ENCODE data around the gene BMP7.
"Not testable (repeated sequence)": the region's sequence is repeated elsewhere in the genome, so short reads cannot be mapped to it uniquely, and the experiment has no call there.

The BMP7 gene

GRCh38 chr20:57287901-57288300 is 21.5 kb upstream of the BMP7 start:
- DNase-seq (ENCODE audit: low spot score), result no peak

- DNase-seq (ENCODE audit: low spot score), result no peak
Observed at GRCh38 chr20:57287007-57287880, 20.8 kb upstream of the BMP7 start.

DNA sequence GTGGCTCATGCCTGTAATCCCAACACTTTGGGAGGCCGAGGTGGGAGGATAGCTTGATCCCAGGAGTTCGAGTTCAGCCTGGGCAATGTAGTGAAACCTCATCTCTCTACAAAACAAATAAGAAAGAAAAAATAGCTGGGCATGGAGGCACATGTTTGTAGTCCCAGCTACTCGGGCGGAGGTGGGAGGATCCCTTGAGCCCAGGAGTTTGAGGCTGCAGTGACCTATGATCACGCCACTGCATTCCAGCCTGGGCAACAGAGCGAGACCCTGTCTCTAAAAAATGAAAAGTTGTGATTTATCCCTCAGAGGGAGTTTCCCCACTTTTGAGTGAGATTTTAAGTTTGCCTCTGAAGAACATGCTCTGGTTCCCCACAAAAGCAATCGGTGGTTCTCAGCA is 17.4 kb upstream of the BMP7 start:
- no peak for DNase-seq (ENCODE audit: low spot score)

- no peak for DNase-seq (ENCODE audit: low spot score)
Observed at GRCh38 chr20:57282670-57283361, 16.4 kb upstream of the BMP7 start.

GRCh38 chr20:57281900-57282299 is 15.5 kb upstream of the BMP7 start:
- DNase-seq (ENCODE audit: low spot score), result no peak

GRCh38 chr20:57280221-57280620 is 13.8 kb upstream of the BMP7 start:
- DNase-seq (ENCODE audit: low spot score), result no peak

- not testable (repeated sequence) for DNase-seq (ENCODE audit: low spot score)
Observed at GRCh38 chr20:57279548-57279947, 13.1 kb upstream of the BMP7 start.

GRCh38 chr20:57278457-57278856 is 12.0 kb upstream of the BMP7 start:
- no peak for DNase-seq (ENCODE audit: low spot score)

- no peak for DNase-seq (ENCODE audit: low spot score)
Observed at GRCh38 chr20:57277398-57278105, 11.1 kb upstream of the BMP7 start.

DNA sequence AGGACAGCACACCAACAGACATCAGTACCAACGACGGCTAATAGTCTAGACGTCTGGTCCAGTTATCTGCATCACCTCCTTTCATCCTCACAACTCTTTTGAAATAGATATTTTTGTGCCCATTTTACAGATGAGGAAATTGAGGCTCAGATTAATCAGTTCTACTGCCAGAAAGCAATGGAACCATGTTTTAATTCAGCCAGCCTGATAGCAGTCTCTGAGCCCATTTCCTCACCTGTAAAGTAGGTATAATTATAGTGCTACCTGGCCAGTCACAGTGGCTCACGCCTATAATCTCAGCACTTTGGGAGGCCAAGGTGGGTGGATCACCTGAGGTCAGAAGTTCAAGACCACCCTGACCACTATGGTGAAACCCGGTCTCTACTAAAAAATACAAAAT is 9.8 kb upstream of the BMP7 start:
- DNase-seq (ENCODE audit: low spot score), result no peak

GRCh38 chr20:57275813-57276212 is 9.4 kb upstream of the BMP7 start:
- DNase-seq (ENCODE audit: low spot score), result no peak

GRCh38 chr20:57275334-57275733 is 8.9 kb upstream of the BMP7 start:
- no peak for DNase-seq (ENCODE audit: low spot score)

DNA sequence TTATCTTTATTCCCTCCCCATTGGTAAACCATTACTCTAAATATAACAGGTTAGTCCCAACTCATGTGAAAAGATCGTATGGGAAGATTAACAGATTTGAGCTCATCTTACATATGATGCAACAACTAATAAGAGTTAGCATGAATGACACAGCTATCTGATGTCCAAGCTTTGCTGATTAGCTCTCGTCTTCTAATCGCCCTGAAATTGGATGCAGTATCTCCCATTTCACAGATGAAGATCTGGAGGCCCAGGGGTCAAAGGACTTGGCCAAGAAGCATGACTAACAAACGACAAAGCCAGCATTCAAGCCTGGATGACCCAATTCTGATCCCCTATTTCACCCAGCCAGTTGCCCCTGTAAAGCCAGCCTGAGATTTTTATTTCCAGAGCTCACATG is 8.4 kb upstream of the BMP7 start:
- DNase-seq (ENCODE audit: low spot score), result no peak

DNA sequence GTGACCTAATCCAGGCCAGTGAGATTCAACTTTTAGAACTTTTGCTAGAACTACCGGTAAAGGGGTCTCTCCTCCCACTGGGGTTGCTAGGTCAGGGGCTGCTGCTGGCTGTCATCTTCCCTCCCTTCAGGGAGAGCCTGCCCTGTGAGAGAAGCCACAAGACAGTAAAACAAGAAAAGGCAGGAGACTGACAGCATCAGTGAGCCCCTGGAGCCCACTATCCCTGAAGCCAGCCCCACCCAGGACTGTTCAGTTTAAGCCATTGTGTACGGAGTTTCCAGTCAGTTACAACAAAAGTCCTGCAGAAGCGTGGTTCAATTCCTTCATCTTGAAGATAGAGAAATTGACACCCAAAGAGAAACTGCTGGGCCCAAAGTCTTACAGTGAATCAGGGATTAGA is 7.9 kb upstream of the BMP7 start:
- DNase-seq (ENCODE audit: low spot score), result no peak

GRCh38 chr20:57272883-57273535 is 6.6 kb upstream of the BMP7 start:
- DNase-seq (ENCODE audit: low spot score), result no peak

- no peak for DNase-seq (ENCODE audit: low spot score)
Observed at GRCh38 chr20:57270204-57270984, 4.0 kb upstream of the BMP7 start.

DNA sequence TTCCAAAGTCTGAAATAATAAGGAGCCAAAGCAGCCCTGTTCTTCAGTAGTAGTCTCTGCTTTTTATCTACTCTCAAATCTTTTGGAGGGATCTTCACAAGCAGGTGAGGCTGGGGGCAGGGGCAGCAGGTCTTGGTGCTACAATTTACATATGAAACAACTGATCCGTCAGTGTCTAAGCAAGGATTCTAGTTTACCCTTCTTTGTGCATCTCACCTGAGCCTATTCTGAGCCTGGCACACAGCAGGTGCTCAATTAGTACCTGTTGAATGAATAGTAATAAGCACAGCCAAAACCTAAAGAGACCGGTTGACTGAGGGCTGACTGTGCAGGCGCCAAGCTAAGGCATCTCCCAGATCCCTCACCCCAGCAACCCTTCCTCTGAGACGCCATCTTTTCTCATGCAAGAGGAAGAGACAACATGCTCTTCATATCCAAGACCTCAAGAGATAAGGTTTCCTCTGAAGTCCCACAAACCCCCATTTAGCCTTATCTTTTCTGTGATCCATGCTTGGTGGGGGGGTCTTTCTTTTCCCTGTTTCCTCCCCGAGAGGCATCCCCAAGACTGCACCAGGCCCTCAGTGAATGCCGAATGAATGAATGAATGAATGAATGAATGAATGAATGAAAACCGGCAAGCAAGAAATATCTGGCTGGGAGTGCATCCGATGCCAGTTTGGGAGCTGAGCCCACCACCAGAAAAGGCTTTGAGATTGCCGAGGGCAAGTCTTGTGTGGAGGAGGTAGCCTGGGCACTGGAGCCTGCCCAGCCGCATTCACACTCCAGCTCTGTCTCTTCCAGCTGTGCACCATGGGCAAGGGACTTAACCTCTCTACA is 2.9 kb upstream of the BMP7 start:
- DNase-seq (ENCODE audit: low spot score), result no peak

- DNase-seq (ENCODE audit: low spot score), result no peak
Observed at GRCh38 chr20:57268399-57269076, 2.1 kb upstream of the BMP7 start.

DNA sequence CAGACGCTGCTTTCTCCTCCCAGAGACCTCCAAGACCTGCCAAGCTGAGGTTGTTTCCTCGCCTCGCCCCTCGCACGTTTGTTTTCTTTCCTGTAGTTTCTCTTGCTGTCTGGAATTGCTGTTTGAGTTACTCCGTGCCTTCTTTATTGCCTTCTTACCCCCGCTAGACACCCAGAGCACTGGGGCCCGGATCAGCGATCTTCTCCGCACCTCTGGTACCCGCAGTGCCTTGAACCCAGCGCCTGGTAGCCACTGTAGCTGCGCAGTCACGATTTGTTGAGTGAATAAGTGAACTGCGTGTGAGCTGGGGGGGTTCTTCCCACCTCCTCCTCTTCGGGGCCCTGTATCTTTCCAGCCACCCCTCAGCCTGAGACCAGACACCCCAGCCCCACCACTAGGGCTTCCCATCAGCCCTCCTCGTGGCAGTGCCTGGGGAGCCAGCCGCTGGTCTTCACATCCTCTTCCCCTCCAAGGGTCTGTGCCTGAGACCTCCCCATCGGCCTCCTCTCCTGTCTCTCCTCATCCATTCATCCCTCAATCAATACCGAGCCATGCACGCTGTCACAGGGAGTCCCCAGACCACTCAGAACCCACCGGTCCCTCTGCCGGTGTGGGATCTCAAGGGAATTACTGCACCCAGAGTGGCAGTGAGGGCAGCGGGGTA is 849 bp upstream of the BMP7 start:
- peak; percentile 49 for DNase-seq (ENCODE audit: low spot score)

- DNase-seq (ENCODE audit: low spot score), result no peak
Observed at GRCh38 chr20:57265997-57266290, 497 bp downstream of the BMP7 start.

Measured in ecto neural progenitor cell (in vitro differentiated cells).